Duodenal mucosa (tissue), 2 donors: ENCODE results near the gene ARMC3.
"Not testable (repeated sequence)": the region's sequence is repeated elsewhere in the genome, so short reads cannot be mapped to it uniquely, and the experiment has no call there.

Source experiments
- H3K27ac ChIP-seq: one replicate; pipeline ENCODE4 v1.7.0; 2013; ENCODE audit warnings: low read depth, low read length
- H3K27me3 ChIP-seq, 2 donors: one replicate each; pipeline ENCODE4 v1.7.0; 2013; ENCODE audit warnings: low read length in 2 of 2, control low read depth in 1 of 2; ENCODE audit not compliant: insufficient read depth in 2 of 2, control insufficient read depth in 1 of 2
- H3K36me3 ChIP-seq, 2 donors: one replicate each; pipeline ENCODE4 v1.7.0; 2013; ENCODE audit warnings: low read length in 2 of 2, control low read depth in 1 of 2; ENCODE audit not compliant: insufficient read depth in 2 of 2, control insufficient read depth in 1 of 2
- H3K4me1 ChIP-seq, 2 donors: one replicate each; pipeline ENCODE4 v1.7.0; 2013; ENCODE audit warnings: low read length in 2 of 2, control low read depth in 1 of 2; ENCODE audit not compliant: insufficient read depth in 2 of 2, control insufficient read depth in 1 of 2
- H3K4me3 ChIP-seq, 2 donors: one replicate each; pipeline ENCODE4 v1.7.0; 2013; ENCODE audit warnings: low read length in 2 of 2, low read depth in 1 of 2
- H3K9ac ChIP-seq, 2 donors: one replicate each; pipeline ENCODE4 v1.7.0; 2013; ENCODE audit warnings: low read length in 2 of 2, low read depth in 1 of 2
- H3K9me3 ChIP-seq, 2 donors: one replicate each; pipeline ENCODE4 v1.7.0; 2013; ENCODE audit warnings: low read length in 2 of 2, control low read depth in 1 of 2; ENCODE audit not compliant: control insufficient read depth in 1 of 2

Gene ARMC3

GRCh38 chr10:22902147-22902546, 25.7 kb upstream of the ARMC3 start:
- not testable (repeated sequence) for H3K9ac ChIP-seq

GRCh38 chr10:22903694-22904093, 24.2 kb upstream of the ARMC3 start:
- H3K4me3 ChIP-seq: no peak overlapping the region
- no peaks in the 10 kb centered on the region for H3K27me3 ChIP-seq
- H3K36me3 ChIP-seq: no peaks in the 10 kb centered on the region
- no peaks in the 10 kb centered on the region for H3K4me1 ChIP-seq
- H3K9me3 ChIP-seq: no peaks in the 10 kb centered on the region
- H3K9ac ChIP-seq: no peak overlapping the region
- no peak overlapping the region for H3K27ac ChIP-seq

More at GRCh38 chr10:22902147-22902546, 25.7 kb upstream of the ARMC3 start:
- not testable (repeated sequence) for H3K4me3 ChIP-seq, H3K27ac ChIP-seq, H3K36me3 ChIP-seq, H3K4me1 ChIP-seq, H3K27me3 ChIP-seq, H3K9me3 ChIP-seq

DNA sequence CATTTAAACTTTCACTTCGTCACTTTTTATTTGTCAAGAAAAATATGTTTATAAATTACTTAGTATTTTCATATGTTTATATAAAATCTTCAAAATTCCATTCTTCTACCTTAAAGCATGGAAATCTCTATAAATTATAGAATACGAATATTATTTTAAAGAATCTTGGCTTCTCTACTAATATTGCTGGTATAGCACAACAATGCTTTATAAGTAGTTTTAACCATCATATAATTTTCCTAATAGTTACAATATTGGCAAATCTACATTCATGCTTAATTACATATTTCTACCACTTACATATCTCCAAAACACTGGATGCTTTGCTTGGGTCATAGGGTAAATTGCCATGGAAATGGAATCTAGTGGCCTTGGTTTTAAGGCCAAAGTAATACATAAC, 21.1 kb upstream of the ARMC3 start:
- no peaks in the 10 kb centered on the region for H3K9me3 ChIP-seq
- no peak overlapping the region for H3K27ac ChIP-seq
- no peak overlapping the region for H3K4me3 ChIP-seq
- no peaks in the 10 kb centered on the region for H3K27me3 ChIP-seq
- H3K36me3 ChIP-seq: no peaks in the 10 kb centered on the region
- H3K4me1 ChIP-seq: peaks cover 0 to under 1% of the 10 kb centered on the region in 2 donors
- no peak overlapping the region for H3K9ac ChIP-seq

GRCh38 chr10:22908837-22909236, 19.0 kb upstream of the ARMC3 start:
- Histone ChIP-seq H3K9ac (no peak overlapping the region), H3K4me1 (peaks cover 7 to 15% of the 10 kb centered on the region in 2 donors), H3K27ac (no peak overlapping the region), H3K27me3 (no peaks in the 10 kb centered on the region), H3K36me3 (no peaks in the 10 kb centered on the region), H3K9me3 (no peaks in the 10 kb centered on the region), H3K4me3 (no peak overlapping the region)

- not testable (repeated sequence) for H3K4me3 ChIP-seq, H3K27me3 ChIP-seq, H3K27ac ChIP-seq, H3K36me3 ChIP-seq, H3K9me3 ChIP-seq, H3K9ac ChIP-seq
- peaks cover 7 to 15% of the 10 kb centered on the region in 2 donors for H3K4me1 ChIP-seq
Measured at GRCh38 chr10:22909673-22910072, 18.2 kb upstream of the ARMC3 start.

DNA sequence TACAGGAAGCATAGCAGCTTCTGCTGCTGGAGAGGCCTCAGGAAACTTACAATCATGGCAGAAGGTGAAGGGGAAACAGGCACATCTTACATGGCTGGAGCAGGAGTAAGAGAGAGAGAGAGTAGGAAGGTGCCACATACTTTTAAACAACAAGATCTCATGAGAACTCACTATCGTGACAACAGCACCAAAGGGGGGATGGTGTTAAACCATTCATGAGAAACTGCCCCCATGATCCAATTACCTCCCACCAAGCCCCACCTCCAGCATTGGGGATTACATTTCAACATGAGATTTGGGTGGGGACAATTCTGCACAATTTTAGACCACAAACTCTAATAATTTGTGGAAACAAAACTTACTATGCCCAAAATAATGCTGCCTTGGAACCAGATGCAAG, 16.8 kb upstream of the ARMC3 start:
- Histone ChIP-seq H3K4me3 (no peak overlapping the region), H3K27ac (no peak overlapping the region), H3K9ac (no peak overlapping the region), H3K36me3 (no peaks in the 10 kb centered on the region), H3K4me1 (peaks cover 7 to 15% of the 10 kb centered on the region in 2 donors), H3K9me3 (no peaks in the 10 kb centered on the region), H3K27me3 (no peaks in the 10 kb centered on the region)

DNA sequence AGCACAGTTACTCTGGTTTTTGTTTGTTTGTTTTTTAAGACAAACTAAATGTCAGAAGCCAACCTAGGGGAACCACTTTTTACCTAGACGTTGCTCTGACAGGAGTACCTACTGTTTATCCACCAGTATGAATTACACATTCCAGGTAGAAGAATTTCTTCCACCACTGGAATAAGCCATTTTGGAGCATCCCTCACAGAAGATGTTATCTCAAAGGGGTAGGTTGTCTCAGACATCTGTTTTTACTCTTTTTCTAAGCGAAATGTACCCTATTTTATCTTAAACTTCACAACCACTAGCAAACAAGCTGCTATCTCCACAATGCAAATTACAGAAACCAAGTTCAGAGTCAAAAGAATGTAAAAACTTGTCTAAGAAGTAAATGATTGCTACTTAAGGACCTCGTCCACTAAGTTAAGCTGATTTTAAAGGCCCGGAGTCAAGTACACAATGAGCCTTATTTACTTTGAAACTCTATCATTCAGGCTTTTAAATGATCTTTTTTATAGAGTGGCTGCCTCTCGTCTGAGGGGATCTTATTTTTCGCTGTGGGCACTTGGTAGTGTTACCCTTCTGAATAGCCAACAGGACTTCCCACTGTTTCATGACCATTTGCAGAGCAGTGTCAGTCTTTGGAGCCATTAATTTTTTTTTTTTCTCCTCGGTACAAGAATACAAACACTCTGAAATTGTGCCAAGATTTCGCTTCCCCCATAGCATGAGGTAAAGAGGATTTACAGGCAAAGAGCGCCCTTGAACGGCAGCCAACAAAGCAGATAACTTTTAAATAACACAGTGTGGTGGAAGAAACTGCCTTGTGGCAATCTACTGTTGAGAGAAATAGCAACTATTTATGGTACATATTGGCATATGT, 15.7 kb upstream of the ARMC3 start:
- Histone ChIP-seq H3K4me1 (peaks cover 7 to 15% of the 10 kb centered on the region in 2 donors), H3K9me3 (peaks cover 0 to 2% of the 10 kb centered on the region in 2 donors), H3K4me3 (no peak overlapping the region), H3K36me3 (no peaks in the 10 kb centered on the region), H3K27me3 (no peaks in the 10 kb centered on the region), H3K27ac (no peak overlapping the region), H3K9ac (no peak overlapping the region)

GRCh38 chr10:22912763-22913384, 15.0 kb upstream of the ARMC3 start:
- H3K36me3 ChIP-seq: no peaks in the 10 kb centered on the region
- H3K27ac ChIP-seq: no peak overlapping the region
- H3K4me1 ChIP-seq: peaks cover 7 to 15% of the 10 kb centered on the region in 2 donors
- no peaks in the 10 kb centered on the region for H3K27me3 ChIP-seq
- H3K9me3 ChIP-seq: peaks cover 0 to 4% of the 10 kb centered on the region in 2 donors
- no peak overlapping the region for H3K4me3 ChIP-seq
- H3K9ac ChIP-seq: no peak overlapping the region

- H3K36me3 ChIP-seq: no peaks in the 10 kb centered on the region
- peaks cover 0 to 4% of the 10 kb centered on the region in 2 donors for H3K9me3 ChIP-seq
- H3K27me3 ChIP-seq: no peaks in the 10 kb centered on the region
- no peak overlapping the region for H3K27ac ChIP-seq
- no peak overlapping the region for H3K9ac ChIP-seq
- no peak overlapping the region for H3K4me3 ChIP-seq
- peaks cover 7 to 15% of the 10 kb centered on the region in 2 donors for H3K4me1 ChIP-seq
Measured at GRCh38 chr10:22913474-22914092, 14.3 kb upstream of the ARMC3 start.

DNA sequence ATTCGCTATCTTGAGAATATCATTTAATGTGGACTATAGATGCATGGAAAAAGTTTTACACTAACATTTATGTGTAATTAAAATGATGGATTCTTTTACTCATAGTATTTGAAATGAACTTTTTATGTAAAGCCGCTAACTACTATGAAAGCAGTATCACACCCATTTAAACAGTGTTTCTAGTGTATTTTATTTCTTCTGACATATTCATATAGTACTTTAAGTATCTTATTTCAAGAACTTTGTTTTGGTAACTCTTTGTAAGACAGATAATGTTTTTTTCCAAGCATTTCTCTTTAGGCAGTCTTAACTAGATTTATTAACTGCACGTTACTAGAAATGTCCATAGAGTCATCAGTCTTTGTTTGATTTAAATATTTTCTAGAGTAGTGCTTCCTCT, 12.5 kb upstream of the ARMC3 start:
- H3K36me3 ChIP-seq: no peaks in the 10 kb centered on the region
- H3K4me1 ChIP-seq: peaks cover 7 to 15% of the 10 kb centered on the region in 2 donors
- H3K27ac ChIP-seq: no peak overlapping the region
- peaks cover 0 to 4% of the 10 kb centered on the region in 2 donors for H3K9me3 ChIP-seq
- no peak overlapping the region for H3K4me3 ChIP-seq
- no peak overlapping the region for H3K9ac ChIP-seq
- H3K27me3 ChIP-seq: no peaks in the 10 kb centered on the region
